Measurements from ENCODE around the gene SLC25A12.

DNA sequence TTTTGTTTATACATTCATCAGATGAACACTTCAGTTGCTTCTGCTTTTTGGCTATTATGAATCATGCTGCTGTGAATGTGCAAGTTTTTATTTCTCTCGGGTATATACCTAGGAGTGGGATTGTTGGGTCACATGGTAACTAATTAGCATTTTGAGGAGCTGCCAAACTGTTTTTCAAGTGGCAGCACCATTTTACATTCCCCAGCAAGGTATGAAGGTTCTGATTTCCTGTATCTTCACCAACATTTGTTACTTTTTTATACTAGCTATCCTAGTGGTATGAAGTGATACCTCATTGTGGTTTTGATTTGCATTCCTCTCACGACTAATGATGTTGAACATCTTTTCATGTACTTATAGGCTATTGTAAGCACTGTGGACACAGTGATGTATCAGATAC, 152.9 kb downstream of the SLC25A12 start:
- TF ChIP-seq, protein P1, sequence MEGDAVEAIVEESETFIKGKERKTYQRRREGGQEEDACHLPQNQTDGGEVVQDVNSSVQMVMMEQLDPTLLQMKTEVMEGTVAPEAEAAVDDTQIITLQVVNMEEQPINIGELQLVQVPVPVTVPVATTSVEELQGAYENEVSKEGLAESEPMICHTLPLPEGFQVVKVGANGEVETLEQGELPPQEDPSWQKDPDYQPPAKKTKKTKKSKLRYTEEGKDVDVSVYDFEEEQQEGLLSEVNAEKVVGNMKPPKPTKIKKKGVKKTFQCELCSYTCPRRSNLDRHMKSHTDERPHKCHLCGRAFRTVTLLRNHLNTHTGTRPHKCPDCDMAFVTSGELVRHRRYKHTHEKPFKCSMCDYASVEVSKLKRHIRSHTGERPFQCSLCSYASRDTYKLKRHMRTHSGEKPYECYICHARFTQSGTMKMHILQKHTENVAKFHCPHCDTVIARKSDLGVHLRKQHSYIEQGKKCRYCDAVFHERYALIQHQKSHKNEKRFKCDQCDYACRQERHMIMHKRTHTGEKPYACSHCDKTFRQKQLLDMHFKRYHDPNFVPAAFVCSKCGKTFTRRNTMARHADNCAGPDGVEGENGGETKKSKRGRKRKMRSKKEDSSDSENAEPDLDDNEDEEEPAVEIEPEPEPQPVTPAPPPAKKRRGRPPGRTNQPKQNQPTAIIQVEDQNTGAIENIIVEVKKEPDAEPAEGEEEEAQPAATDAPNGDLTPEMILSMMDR (conservative IDR thresholded peaks at IDR 0.05 in 1 of 2, IDR thresholded peaks at IDR 0.05 in 1 of 2; ENCODE audit: extremely low read depth in 1 of 2, insufficient read depth in 1 of 2, low read depth in 1 of 2, low read length in 2 of 2), result no peak
- TF ChIP-seq EZH2 (IDR thresholded peaks at IDR 0.05; ENCODE audit: borderline replicate concordance, low read length), result no peak

Measured in mammary epithelial cell (primary cell).